ENCODE measurements around the gene INAFM1. TPM values are rescaled to one million over a fixed set of nuclear protein-coding genes. Genes with fewer than 3 reads are reported as not detected.

The INAFM1 gene
- total and polyA plus RNA-seq, 9 of the 15 experiments (the other 6 are each of a cell fraction or from before 2014, with no cell fraction given): 0.71 to 30.9 (median 3.1) TPM

DNA sequence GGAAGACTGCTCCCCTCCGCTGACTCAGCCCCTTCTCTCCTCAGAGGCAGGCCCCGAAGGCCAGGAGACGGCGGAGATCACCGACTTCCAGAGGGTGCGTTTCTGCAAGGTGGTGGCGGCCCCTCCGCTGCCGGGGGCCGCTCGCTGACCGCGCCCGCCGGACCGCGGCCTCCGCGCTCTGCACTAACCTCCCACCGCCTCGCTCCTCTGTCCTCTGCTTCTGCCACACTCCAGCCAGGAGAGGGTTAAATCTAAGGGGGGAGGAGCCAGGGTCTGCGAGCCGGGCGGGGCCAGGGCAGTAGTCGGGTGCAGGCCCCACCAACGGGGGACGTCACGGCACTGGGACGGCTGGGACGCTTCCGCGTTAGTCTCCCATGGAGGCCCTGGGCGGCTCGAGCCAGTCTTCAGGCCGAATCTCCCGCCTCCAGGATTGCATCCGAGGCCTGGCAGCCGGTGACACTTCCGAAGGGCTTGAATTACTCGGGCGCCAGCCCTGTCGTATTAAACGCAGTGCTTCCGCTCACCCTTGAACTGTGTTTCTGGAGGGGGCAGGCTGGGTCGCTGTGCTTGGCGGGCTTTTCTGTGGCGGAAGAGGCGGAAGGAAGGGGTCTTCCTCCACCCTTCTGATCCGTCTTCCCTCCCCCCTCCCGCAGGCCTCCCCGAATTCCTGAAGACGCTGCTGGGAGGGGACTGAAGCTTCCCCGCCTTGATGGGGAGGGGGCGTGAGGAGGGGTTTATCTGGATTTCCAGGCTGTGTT, 1.2 kb upstream of the INAFM1 start (continued):
- TF ChIP-seq SAFB2 (IDR thresholded peaks at IDR 0.05; ENCODE audit: borderline replicate concordance, low read depth, low read length, severe bottlenecking) (no peak), MYNN (IDR thresholded peaks at IDR 0.05) (no peak; the same call in 1 of the 2 replicates), MYNN (CRISPR knock-in tag; IDR thresholded peaks at IDR 0.05) (no peak), ZMIZ1 (IDR thresholded peaks at IDR 0.05; ENCODE audit: low read depth in 2 of 2, low read length in 2 of 2) (no peak), KAT7 (CRISPR knock-in tag; IDR thresholded peaks at IDR 0.05; ENCODE audit: borderline replicate concordance) (peak; percentile 70; the same call in 1 of the 2 replicates), KDM4B (IDR thresholded peaks at IDR 0.05; ENCODE audit: borderline replicate concordance in 2 of 2, low read depth in 1 of 2) (peak in 1 of 2 experiments; percentile 75; a peak in 2 of 4 replicates), ZBTB11 (CRISPR knock-in tag; IDR thresholded peaks at IDR 0.05) (no peak; a peak in 1 of 6 replicates), ZNF282 (CRISPR knock-in tag; IDR thresholded peaks at IDR 0.05) (no peak), ZNF253 (CRISPR knock-in tag; conservative IDR thresholded peaks at IDR 0.05) (no peak), ZNF511 (CRISPR knock-in tag; IDR thresholded peaks at IDR 0.05) (peak; percentile 92), BRD9 (IDR thresholded peaks at IDR 0.05; ENCODE audit: low read depth, partially characterized antibody) (peak; percentile 80), ELF1 (tag; IDR thresholded peaks at IDR 0.05) (peak; percentile 93), SUPT5H (IDR thresholded peaks at IDR 0.05) (peak; percentile 87), TAL1 (IDR thresholded peaks at IDR 0.05) (no peak), SIN3A (IDR thresholded peaks at IDR 0.05; ENCODE audit: borderline replicate concordance in 2 of 2, control insufficient read depth in 1 of 2, low read depth in 2 of 2, low read length in 2 of 2) (peak in 1 of 2 experiments; percentile 27; a peak in 2 of 4 replicates), RBFOX2 (IDR thresholded peaks at IDR 0.05; ENCODE audit: low read depth, low read length) (peak; percentile 96)
- TF ChIP-seq, protein P1, sequence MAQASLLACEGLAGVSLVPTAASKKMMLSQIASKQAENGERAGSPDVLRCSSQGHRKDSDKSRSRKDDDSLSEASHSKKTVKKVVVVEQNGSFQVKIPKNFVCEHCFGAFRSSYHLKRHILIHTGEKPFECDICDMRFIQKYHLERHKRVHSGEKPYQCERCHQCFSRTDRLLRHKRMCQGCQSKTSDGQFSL (CRISPR knock-in tag; IDR thresholded peaks at IDR 0.05): peak; percentile 75
- TF ChIP-seq, protein P1 (tag; IDR thresholded peaks at IDR 0.05): no peak

Measured in K562 (cell line).